Superior temporal gyrus (tissue), 1 donor: Measurements from ENCODE around the gene HHIPL2.

Experiments used
- DNase-seq: peaks from one replicate; pipeline ENCODE4 v3.0.0-alpha.2; 2016; ENCODE audit errors: extremely low spot score

The HHIPL2 gene

DNA sequence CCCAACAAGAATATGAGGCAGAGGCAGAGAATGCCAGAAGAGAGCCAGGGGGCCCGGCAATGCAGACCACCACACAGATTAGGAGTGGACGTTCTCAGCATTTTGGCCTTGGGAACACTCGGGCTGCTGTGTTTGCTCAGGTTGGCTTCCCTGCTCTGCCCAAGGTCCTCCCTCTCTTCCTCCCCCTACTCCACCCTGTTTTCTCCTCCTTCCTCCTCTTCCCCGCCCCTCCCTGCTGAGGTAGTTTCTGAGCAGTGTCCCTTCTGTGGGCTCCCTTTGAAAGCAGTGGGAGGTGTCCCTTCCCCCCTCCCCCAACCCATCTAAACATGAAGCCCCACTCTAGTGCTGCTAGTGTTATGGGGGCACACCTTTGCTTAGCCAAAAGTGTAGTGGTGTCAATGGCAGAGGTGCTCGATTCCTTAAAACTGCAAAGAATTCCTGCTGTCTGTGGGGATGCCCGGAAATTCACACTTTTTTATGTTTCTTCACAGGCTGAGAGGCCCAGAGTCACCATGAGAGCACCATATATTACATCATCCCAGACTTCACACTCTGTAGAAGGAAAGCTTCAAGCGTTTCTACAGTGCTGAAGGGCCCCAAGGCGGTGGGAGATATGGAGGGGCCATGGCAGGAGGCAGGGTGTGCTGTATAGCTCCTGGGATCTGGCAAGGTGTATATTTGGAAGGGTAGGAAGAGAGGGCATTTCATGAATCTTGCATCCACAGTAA, at the start of gene HHIPL2:
HHIPL2 (minus strand) TSS at position 161 of the 728 bp plus-strand sequence; CDS start at position 101, 60 bp downstream.
- no peak for DNase-seq

DNA sequence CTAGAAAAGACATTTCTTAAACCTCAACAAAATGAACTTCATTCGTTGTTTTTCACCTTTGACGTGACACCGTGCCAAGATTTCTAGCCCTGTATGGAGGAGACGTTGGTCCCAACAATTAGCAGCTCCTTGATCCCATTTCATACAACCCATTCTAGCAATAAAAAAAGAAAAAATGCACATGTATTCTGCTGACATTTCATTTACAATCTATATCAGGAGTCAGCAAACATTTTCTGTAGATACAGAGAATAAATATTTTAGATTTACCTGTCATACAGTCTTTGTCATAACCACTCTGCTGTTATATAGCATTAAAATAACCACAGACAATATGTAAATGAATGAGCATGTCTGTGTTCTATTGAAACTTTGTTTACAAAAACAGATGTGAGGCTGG, 48.8 kb upstream of the HHIPL2 start:
- DNase-seq: no peak

- no peak for DNase-seq
These were observed 46.9 kb upstream of the HHIPL2 start for GRCh38 chr1:222594789-222595188.

- DNase-seq: peak; percentile 38
These were observed 44.3 kb upstream of the HHIPL2 start for GRCh38 chr1:222592171-222592570.

- peak; percentile 93 for DNase-seq
These were observed 41.8 kb upstream of the HHIPL2 start, which contains the start of gene TAF1A for GRCh38 chr1:222589462-222590302. TAF1A (minus strand) TSS chr1:222589933.

- no peak for DNase-seq
These were observed 40.2 kb upstream of the HHIPL2 start for GRCh38 chr1:222588135-222588534.

DNA sequence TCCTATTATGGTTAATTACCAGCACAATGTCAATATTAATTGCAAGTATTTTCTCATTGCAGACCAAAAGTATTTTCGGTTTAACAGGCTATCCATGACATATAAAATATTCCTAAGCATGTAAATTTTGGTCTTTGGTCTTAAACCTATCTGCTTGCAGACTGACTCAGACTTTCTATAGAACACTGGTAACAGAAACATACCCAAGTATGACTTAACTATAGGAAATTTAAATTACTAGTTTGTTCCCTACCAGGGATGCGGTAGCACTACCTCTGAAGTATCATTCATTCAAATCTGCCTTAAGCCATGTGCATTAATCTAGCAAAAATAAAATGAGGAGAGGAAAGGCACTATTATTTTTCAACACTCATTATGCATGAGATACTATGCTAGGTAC, 38.9 kb upstream of the HHIPL2 start:
- no peak for DNase-seq

GRCh38 chr1:222583079-222583478, 35.2 kb upstream of the HHIPL2 start:
- no peak for DNase-seq

- DNase-seq: no peak
These were observed 34.3 kb upstream of the HHIPL2 start for GRCh38 chr1:222582099-222582774.

GRCh38 chr1:222579316-222579715, 31.4 kb upstream of the HHIPL2 start:
- DNase-seq: no peak

- DNase-seq: no peak
These were observed 22.9 kb upstream of the HHIPL2 start for GRCh38 chr1:222570837-222571236.

DNA sequence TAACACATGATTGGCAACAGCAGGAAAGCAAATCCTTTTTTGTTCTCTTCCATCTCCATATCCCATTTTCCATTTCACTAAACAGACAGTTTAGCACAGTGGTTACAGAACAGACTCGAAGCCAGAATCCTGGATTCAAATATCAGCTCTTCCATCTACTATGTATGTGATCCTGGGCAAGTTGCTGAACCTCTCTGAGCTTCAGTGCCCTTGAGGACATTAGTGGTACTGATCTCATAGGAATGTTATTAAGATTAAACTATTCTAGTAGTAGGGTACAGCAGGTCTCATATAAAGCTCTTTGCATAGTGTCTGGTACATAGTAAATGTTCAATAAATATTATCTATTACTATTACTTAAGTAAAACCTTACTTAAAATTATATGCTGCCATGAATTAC, 13.8 kb upstream of the HHIPL2 start:
- no peak for DNase-seq

DNA sequence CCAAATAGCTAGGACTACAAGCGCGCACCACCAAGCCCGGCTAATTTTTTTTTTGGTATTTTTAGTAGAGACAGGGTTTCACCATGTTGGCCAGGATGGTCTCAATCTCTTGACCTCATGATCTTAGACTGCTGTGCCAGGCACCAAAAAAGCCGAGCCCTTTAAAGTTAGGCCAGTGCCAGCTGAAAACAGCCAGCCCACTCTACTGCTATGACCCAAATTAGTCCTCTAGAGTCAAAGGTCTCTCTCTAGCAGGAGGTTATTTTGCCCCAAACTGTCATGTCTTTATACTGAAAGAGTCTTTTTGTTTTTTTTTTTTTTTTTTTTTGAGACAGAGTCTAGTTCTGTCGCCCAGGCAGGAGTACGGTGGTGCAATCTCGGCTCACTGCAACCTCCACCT, 9.7 kb upstream of the HHIPL2 start:
- DNase-seq: no peak

GRCh38 chr1:222557148-222557547, 9.2 kb upstream of the HHIPL2 start:
- DNase-seq: no peak

DNA sequence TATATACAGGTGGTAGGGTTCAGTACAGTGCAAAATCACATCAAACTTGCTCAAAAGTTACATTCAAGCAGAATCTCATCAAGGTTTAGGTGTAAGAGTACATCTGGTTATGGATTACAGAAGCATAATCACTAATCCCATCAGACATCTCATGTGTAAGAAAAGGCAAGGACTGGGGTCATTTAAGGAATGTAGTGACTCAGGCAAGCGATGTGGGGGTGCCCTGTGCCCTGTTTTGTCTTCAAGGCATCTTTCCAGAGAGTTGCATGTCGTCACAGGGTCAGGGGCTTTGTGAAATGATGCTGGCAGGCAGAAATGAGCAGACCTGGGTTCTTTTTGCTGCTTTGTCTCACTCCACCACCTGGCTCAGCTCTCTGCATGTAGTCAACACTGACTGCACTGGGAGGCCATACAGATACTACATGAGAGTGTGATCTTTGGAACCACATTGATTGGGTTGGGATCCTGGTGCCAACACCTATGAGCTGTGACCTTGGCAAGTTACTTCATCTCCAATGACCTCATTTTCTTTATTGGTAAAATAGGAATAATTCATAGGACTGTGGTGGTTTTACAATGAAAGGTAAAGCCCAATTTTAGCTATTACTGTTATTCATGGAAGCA, 8.2 kb upstream of the HHIPL2 start:
- DNase-seq: no peak

- DNase-seq: no peak
These were observed 6.3 kb upstream of the HHIPL2 start for GRCh38 chr1:222554177-222554576.

GRCh38 chr1:222552882-222553281, 5.0 kb upstream of the HHIPL2 start:
- no peak for DNase-seq

- no peak for DNase-seq
These were observed 667 bp downstream of the HHIPL2 start for GRCh38 chr1:222547260-222547614.

GRCh38 chr1:222546548-222547259, 1.2 kb downstream of the HHIPL2 start:
- DNase-seq: no peak

DNA sequence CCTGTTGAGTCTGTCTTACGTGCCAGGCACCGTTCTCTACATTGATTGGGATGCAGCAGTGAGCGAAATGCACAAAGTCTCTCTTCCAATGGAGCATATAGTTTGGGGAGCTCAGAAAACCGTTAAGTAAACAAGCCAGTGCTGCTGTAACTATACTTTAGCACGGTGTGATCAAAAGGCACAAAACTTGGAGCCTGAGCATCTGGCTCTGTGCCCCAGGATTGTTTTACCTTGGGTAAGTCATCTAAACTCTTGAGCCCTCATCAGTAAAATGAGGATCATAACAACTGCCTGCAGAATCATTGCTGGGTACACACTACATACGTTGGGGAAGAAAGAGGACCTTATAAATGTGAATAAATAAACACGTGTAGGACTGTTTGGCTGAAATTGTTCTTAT, 1.8 kb downstream of the HHIPL2 start:
- DNase-seq: no peak

DNA sequence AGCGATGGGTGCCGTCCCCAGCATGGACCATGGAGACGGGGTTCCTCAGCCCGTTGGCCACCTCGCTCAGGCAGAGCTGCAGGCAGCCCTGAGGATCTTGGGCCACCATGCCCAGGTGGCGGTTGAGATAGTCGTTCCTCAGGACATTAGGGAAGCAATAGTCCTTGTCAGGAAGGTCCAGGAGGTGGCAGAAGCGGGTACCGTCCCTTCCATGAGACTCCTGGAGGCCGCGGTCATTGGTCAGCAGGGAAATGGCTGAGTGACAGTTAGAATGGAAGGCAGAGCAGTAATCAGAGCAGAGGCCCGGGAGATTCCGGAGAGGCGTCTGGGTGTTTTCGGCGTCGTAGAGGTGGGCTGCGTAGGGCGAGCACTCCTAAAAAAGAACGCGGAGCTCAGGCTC, 4.1 kb downstream of the HHIPL2 start:
- no peak for DNase-seq
